ENCODE measurements around the gene GP1BA.

The GP1BA gene

DNA sequence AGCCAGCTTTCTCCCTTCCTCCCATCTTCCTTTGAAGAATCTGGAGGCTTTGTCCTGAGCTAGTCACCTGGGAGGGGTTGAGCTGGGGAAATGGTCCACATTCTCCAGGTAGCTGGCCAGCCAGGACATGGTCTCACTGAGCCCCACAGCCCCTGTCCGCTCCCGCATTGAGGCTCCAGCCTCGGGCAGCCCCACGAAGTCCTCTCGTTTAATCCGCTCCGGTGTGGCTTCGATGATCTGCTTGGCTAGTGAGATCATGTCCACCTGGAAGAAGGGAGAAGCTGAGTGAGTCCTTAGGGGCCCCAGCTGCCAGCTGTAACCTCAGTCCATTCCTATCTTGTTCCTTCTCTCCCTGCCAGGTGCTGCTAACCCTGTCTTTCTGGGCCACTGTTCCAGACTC is 38.2 kb downstream of the GP1BA start:
- DNase-seq (ENCODE audit: low read depth): no peak
- H3K4me3 ChIP-seq (ENCODE audit: low read depth, low read length): no peak overlapping the region
- TF ChIP-seq, protein P1, sequence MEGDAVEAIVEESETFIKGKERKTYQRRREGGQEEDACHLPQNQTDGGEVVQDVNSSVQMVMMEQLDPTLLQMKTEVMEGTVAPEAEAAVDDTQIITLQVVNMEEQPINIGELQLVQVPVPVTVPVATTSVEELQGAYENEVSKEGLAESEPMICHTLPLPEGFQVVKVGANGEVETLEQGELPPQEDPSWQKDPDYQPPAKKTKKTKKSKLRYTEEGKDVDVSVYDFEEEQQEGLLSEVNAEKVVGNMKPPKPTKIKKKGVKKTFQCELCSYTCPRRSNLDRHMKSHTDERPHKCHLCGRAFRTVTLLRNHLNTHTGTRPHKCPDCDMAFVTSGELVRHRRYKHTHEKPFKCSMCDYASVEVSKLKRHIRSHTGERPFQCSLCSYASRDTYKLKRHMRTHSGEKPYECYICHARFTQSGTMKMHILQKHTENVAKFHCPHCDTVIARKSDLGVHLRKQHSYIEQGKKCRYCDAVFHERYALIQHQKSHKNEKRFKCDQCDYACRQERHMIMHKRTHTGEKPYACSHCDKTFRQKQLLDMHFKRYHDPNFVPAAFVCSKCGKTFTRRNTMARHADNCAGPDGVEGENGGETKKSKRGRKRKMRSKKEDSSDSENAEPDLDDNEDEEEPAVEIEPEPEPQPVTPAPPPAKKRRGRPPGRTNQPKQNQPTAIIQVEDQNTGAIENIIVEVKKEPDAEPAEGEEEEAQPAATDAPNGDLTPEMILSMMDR (conservative IDR thresholded peaks at IDR 0.05; ENCODE audit: low read depth, low read length): no peak

DNA sequence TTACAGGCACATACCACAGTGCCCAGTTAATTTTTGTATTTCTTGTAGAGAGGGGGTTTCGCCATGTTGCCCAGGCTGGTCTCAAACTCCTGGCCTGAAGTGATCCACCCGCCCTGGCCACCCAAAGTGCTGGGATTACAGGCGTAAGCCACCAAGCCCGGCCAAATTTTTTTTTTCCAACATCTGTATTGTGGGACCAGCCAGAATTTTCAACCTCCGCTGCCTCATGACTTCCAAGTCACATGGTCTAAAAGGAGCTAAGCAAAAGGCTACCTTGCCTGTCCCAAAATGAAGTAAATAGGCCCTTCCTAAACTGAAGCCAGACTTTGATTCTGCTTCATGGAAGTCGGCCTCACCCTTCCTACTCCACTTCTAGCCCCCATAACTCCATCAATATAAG is 39.7 kb downstream of the GP1BA start:
- no peak overlapping the region for H3K4me3 ChIP-seq (ENCODE audit: low read depth, low read length)
- TF ChIP-seq, protein P1 (conservative IDR thresholded peaks at IDR 0.05; ENCODE audit: low read depth, low read length): no peak
- no peak for DNase-seq (ENCODE audit: low read depth)

DNA sequence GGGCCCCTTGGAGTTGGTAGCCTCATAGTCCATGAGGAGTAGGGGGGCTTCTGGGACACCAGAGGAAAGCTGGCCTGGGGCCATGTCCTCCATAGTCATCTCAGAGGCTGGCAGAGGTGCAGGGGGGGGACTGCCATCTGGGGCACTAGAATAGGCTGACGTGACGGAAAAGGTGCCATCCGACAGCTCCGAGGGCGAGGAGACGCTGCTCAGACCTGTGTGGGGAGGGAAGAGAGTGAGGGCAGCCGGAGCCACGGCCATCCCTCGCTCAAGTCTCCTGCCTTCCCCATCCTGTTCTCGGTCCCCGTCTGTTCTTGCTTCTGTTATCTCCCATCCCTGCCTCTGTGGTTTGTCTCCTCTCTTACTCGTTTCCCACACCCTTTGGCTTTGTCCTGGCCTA is 40.2 kb downstream of the GP1BA start:
- no peak for DNase-seq (ENCODE audit: low read depth)
- H3K4me3 ChIP-seq (ENCODE audit: low read depth, low read length): no peak overlapping the region
- TF ChIP-seq, protein P1 (conservative IDR thresholded peaks at IDR 0.05; ENCODE audit: low read depth, low read length): no peak

DNA sequence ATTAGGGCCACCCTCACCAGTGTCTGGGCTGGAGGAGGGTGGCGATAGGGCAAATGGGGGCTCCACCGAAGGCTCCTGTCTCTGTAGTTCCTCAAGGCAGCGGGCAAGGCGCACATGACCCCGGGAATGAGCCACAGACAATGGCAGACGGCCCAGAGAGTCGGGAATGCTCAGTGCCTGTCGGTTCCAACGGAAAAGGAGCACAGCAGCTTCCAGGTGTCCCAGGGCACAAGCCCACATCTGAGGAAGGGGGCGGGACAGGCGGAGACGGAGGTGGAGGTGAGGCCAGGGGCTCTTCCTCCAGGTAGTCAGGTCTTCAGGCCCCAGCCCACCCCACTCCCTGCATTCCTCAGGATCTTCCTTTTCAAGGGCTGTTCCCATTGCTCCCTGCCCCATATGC is 40.7 kb downstream of the GP1BA start:
- TF ChIP-seq, protein P1 (conservative IDR thresholded peaks at IDR 0.05; ENCODE audit: low read depth, low read length): no peak
- H3K4me3 ChIP-seq (ENCODE audit: low read depth, low read length): no peak overlapping the region
- no peak for DNase-seq (ENCODE audit: low read depth)

DNA sequence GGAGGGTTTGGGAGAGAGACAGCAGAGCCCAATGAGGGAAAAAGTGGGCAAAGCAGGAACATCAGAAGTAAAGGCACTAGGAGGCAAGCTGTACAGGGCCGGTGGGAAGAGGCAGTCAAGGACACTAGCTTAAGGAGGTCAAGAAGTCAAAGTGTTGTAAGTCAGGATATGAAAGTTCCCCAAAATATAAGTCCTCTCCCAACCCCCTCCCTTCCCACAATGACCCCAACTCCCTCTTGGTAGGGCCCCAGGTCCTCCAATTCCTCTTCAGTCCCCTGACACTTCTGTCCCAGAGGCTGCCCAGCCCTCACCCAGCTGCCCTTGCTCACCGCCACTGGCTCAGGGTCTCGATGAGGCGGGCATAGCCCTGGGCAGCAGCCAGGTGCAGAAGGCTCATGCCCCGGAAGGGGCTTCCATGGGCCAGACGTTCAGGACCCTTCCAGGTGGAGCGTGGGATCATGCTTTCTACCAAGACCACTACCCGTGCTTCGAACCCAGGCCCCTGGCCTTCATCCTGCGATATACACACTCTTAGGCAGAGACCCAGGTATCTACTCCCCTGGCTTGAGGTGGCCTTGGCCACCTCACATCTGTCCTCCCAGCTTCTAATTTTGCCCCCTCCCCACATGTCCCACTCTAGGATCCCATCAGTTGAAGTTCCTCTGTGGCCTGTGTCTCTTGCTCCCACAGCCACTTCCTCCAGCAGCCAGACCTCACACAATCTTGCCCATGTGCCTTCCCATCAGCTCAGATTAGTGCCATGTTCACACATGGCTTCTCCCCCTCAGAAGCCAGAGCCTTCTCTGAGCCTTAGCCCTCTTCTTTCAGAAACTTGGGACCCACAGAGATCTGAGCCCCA is 41.4 kb downstream of the GP1BA start:
- no peak for DNase-seq (ENCODE audit: low read depth)
- H3K4me3 ChIP-seq (ENCODE audit: low read depth, low read length): no peak overlapping the region
- TF ChIP-seq, protein P1 (conservative IDR thresholded peaks at IDR 0.05; ENCODE audit: low read depth, low read length): no peak

DNA sequence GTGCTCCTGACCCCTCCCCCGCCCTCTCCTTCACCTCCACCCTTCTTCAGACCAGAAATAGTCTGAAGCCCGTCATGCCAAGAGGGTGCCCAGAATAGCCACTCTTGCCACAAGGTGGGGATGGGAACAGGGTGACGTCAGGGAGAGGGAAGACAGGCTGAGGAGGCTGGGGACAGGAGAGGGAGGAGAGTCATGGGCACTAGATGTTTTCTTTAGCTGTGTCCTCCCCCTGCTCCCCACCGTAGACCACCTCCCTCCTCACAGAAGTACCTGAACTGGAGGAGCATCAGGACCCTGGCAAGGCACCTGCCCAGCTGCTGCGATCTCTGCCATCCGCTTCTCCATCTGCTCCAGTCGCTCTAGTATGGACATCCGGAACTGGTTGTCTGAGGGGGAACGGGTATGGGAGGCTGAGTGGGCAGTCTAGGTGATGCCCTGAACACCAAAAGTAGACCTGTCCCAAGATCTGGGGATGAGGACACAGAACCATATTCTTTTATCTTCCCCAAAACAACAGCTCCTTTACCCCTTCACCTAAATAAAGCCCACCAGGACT is 42.1 kb downstream of the GP1BA start:
- TF ChIP-seq, protein P1 (conservative IDR thresholded peaks at IDR 0.05; ENCODE audit: low read depth, low read length): no peak
- no peak for DNase-seq (ENCODE audit: low read depth)
- H3K4me3 ChIP-seq (ENCODE audit: low read depth, low read length): no peak overlapping the region

DNA sequence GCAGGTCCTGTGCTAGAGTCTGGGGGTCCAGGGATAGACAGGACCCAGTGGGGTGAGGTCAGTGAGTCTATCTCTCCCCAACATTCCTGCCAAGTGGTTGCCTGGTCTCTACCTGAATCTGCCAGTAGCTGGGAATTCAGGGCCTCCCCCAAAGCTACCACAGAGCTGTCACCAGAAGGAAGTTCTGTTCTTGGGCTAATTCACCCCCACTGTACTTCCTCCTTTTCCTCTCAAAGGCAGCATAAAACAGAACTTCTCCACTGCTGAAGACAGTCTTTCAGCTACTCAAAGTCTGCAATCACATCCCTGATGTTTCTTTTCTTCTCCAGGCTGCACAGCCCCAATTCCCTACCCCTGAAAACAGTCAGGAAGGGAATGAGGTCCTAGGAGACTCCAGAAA is 46.6 kb downstream of the GP1BA start:
- TF ChIP-seq, protein P1 (conservative IDR thresholded peaks at IDR 0.05; ENCODE audit: low read depth, low read length): no peak
- no peak for DNase-seq (ENCODE audit: low read depth)
- no peak overlapping the region for H3K4me3 ChIP-seq (ENCODE audit: low read depth, low read length)
